ENCODE measurements around the gene CST3. TPM values are rescaled to one million over a fixed set of nuclear protein-coding genes. Genes with fewer than 3 reads are reported as not detected.

CST3 gene
- polyA plus RNA-seq, 1 donor from 2014 or later, result 54.6 TPM

GRCh38 chr20:23654000-23654399 lies 16.2 kb upstream of the CST3 start:
- TF ChIP-seq REST (IDR thresholded peaks at IDR 0.05; ENCODE audit: borderline replicate concordance) (no peak), TAF1 (IDR thresholded peaks at IDR 0.05; ENCODE audit: low read depth) (no peak), MXI1 (conservative IDR thresholded peaks at IDR 0.05; ENCODE audit: poor library complexity, severe bottlenecking) (no peak), CTCF (IDR thresholded peaks at IDR 0.05; ENCODE audit: poor library complexity, severe bottlenecking) (no peak), SMC3 (conservative IDR thresholded peaks at IDR 0.05; ENCODE audit: poor library complexity) (no peak), EP300 (conservative IDR thresholded peaks at IDR 0.05; ENCODE audit: poor library complexity, severe bottlenecking) (no peak), RAD21 (conservative IDR thresholded peaks at IDR 0.05) (no peak), POLR2AphosphoS5 (IDR thresholded peaks at IDR 0.05) (no peak), EZH2 (IDR thresholded peaks at IDR 0.05; ENCODE audit: borderline replicate concordance, insufficient read depth, low read length, poor library complexity, severe bottlenecking) (no peak)
- Histone ChIP-seq H3K27ac (ENCODE audit: low read length) (no peak overlapping the region), H3K9me2 (ENCODE audit: insufficient read depth, low read length) (no peaks in the 10 kb centered on the region), H3K9me3 (ENCODE audit: low read length) (no peaks in the 10 kb centered on the region), H3K36me3 (ENCODE audit: insufficient read depth, low read length) (no peaks in the 10 kb centered on the region), H3K27me3 (ENCODE audit: insufficient read depth, low read depth, low read length) (no peaks in the 10 kb centered on the region), H4K20me1 (ENCODE audit: insufficient read depth) (no peaks in the 10 kb centered on the region), H3F3A (ENCODE audit: insufficient read depth, low read length, poor library complexity, severe bottlenecking) (no peaks in the 10 kb centered on the region), H3K9ac (ENCODE audit: low read length) (no peak overlapping the region), H2AFZ (ENCODE audit: low read depth, low read length) (no peak overlapping the region), H3K4me2 (ENCODE audit: low read length) (no peak overlapping the region), H3K4me3 (ENCODE audit: low read length) (no peak overlapping the region), H3K79me2 (replicated peaks; ENCODE audit: insufficient read depth, low read length) (no peaks in the 10 kb centered on the region)

- Histone ChIP-seq H3K4me3 (ENCODE audit: low read length) (no peak overlapping the region), H4K20me1 (ENCODE audit: insufficient read depth) (no peaks in the 10 kb centered on the region), H3K27me3 (ENCODE audit: insufficient read depth, low read depth, low read length) (no peaks in the 10 kb centered on the region), H3K36me3 (ENCODE audit: insufficient read depth, low read length) (no peaks in the 10 kb centered on the region), H3K9ac (ENCODE audit: low read length) (no peak overlapping the region), H3F3A (ENCODE audit: insufficient read depth, low read length, poor library complexity, severe bottlenecking) (no peaks in the 10 kb centered on the region), H3K9me3 (ENCODE audit: low read length) (no peaks in the 10 kb centered on the region), H3K4me2 (ENCODE audit: low read length) (no peak overlapping the region), H3K9me2 (ENCODE audit: insufficient read depth, low read length) (no peaks in the 10 kb centered on the region), H3K79me2 (replicated peaks; ENCODE audit: insufficient read depth, low read length) (no peaks in the 10 kb centered on the region), H2AFZ (ENCODE audit: low read depth, low read length) (no peak overlapping the region), H3K27ac (ENCODE audit: low read length) (no peak overlapping the region)
- TF ChIP-seq TAF1 (IDR thresholded peaks at IDR 0.05; ENCODE audit: low read depth), result no peak
- no peak for TF ChIP-seq EZH2 (IDR thresholded peaks at IDR 0.05; ENCODE audit: borderline replicate concordance, insufficient read depth, low read length, poor library complexity, severe bottlenecking)
- TF ChIP-seq CTCF (IDR thresholded peaks at IDR 0.05; ENCODE audit: poor library complexity, severe bottlenecking), result no peak
- TF ChIP-seq POLR2AphosphoS5 (IDR thresholded peaks at IDR 0.05), result no peak
- TF ChIP-seq MXI1 (conservative IDR thresholded peaks at IDR 0.05; ENCODE audit: poor library complexity, severe bottlenecking), result no peak
- TF ChIP-seq REST (IDR thresholded peaks at IDR 0.05; ENCODE audit: borderline replicate concordance), result no peak
- TF ChIP-seq RAD21 (conservative IDR thresholded peaks at IDR 0.05), result no peak
- no peak for TF ChIP-seq EP300 (conservative IDR thresholded peaks at IDR 0.05; ENCODE audit: poor library complexity, severe bottlenecking)
- no peak for TF ChIP-seq SMC3 (conservative IDR thresholded peaks at IDR 0.05; ENCODE audit: poor library complexity)
These were observed 15.7 kb upstream of the CST3 start for GRCh38 chr20:23653400-23653938.
